ENCODE data around the gene KCNJ6.
"Not testable (repeated sequence)": the region's sequence is repeated elsewhere in the genome, so short reads cannot be mapped to it uniquely, and the experiment has no call there.

The KCNJ6 gene

DNA sequence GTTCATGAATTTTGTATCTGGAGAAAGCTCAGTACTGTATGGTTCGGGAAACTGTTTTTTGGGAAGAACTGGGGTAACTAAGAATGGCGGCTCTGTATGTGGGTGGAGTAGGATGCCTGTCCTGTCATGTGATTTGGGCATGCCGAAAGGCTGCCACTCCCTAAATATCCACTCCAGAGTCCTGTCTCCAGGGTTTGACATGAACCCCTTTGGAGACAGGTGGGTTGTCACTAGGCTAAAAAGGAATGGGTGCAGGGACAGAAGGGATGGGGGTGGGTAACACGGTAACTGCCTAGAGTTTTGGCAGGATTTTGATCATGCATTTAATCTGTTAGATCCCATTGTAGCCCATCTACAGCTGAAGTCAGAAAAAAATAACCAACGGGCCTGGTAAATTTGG, 150.1 kb downstream of the KCNJ6 start:
- no peak for DNase-seq

- DNase-seq, result no peak
These were observed 150.9 kb downstream of the KCNJ6 start for GRCh38 chr21:37765221-37765900.

DNA sequence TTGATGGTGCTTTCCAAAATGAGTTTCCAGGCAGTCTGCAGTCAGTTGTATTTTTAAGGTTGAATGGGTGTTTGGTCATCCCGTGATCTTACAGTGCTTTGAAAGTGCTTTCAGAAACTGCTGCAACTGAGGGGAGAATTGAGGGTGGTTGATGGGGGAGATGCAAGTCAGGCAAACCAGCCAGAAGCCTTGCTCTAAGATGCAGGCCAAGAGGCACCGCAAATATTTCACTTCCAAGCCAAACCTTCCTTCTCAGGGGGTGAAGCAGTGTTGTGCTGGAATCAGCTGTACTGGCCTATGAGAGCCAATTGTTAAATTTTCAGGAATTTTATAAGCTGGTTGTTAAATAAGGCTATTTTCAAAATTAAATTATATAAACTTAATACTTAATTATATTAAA, 151.6 kb downstream of the KCNJ6 start:
- DNase-seq, result no peak

DNA sequence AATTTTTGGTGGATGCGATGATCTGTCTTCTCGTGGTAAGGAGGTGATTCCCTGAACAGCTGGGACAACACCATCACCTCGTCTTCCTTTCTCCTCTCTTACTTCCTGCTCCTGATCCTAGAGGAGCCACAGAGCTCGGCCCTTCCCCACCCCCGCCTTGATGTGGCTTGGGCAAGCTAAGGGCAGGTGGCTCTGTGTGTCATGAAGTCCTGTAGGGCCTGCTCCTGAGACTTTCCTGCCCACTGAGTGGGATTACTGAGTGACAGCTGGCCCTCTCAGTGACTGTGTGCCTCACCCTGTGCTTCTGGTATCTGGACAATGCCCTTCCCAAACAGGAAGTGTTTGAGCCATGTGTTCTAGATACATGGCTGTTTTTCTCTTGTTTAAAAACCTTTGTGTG, 153.0 kb downstream of the KCNJ6 start:
- DNase-seq, result no peak

DNA sequence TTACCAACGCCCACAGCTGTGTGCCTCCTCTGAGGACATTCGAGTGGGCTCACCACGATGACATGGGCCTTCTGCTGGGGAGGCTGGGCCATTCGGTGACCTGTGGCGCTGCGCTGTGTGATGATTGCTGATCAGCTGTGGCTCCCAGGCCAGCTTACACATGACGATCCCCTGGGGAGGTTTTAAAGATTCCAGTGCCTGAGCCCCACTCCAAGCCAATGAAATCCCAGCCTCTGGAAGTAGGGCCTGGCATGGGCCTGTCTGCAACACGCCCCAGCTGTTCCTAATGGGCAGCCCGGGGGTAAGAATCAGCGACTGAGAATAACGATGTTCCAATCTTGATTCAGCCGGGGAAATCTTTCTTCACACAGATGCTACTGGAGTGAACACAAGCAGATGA, 153.7 kb downstream of the KCNJ6 start:
- no peak for DNase-seq

DNA sequence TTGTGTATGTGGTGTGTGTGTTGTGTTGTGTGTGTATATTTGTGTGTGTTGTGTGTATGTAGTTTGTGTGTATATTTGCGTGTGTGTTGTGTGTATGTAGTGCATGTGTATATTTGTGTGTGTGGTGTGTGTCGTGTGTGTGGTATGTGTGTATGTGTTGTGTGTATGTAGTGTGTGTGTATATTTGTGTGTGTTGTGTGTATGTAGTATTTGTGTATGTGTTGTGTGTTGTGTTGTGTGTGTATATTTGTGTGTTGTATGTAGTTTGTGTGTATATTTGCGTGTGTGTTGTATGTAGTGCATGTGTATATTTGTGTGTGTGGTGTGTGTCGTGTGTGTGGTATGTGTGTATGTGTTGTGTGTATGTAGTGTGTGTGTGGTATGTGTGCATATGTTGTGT, 154.9 kb downstream of the KCNJ6 start:
- not testable (repeated sequence) for DNase-seq

DNA sequence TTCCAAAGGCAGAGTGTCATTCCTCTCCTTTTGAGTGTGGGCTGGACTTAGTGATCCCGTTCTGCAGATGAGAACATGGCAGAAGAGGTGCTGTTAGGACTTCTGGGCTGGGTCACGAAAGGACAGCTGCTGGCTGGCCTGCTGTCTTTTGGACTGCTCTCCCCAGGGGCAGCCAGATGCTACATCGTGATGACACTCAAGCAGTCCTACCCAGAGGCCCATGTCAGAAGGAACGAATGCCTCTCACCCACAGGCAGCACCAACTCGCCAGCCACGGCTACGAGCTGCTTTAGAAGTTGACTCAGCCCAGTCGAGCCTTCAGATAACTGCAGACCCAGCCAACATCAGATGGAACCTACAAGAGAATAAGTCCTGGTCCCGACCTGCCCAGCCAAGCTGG, 156.5 kb downstream of the KCNJ6 start:
- no peak for DNase-seq

GRCh38 chr21:37758982-37759381, 157.3 kb downstream of the KCNJ6 start:
- DNase-seq, result no peak

- DNase-seq, result no peak
These were observed 158.5 kb downstream of the KCNJ6 start for GRCh38 chr21:37757606-37758376.

DNA sequence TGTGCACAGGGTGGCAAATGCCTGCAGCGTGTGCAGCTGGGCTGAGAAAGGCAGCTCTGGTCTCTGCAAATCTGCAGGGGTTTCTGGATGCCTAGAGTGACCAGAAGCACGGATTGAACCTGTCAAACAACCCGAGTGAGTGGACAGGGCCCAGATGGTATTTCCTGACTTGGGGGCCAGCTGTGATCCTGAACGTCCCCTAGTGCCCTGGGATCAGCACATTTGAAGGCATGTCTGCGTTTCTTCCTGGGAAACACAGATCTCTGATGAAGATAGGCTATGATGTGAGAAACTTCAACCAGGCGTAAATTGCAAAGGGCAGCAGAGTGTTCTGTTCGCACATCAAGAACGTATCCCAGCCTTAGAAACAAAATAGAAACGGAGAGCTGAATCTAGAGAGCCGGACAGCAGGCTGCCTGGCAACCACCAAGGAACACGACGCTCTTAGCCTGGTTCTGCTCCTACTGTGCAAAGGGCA, 163.1 kb downstream of the KCNJ6 start:
- DNase-seq, result no peak

GRCh38 chr21:37751268-37751975, 164.8 kb downstream of the KCNJ6 start:
- DNase-seq, result no peak

- no peak for DNase-seq
These were observed 167.1 kb downstream of the KCNJ6 start for GRCh38 chr21:37749132-37749531.

- no peak for DNase-seq
These were observed 167.9 kb downstream of the KCNJ6 start for GRCh38 chr21:37748351-37748750.

DNA sequence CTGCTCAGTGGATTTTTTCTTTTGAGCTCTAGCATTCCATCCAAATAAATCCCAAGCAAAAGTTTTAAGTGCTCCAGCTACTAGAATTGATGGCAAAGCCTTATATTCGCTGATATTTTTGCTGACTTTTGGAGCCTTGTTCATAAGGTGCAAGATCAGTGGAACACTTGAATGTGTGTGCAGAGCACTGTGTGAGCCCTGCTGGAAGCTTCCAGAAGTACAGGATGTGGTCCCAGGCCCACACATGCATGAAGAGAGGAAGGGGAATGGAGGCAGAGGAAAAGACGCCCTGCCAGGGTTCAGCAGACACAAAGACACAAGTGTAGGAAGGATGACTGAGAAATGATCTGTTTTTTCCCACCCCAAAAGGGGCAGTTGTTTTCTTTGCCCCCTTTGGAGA, 169.4 kb downstream of the KCNJ6 start:
- no peak for DNase-seq

DNA sequence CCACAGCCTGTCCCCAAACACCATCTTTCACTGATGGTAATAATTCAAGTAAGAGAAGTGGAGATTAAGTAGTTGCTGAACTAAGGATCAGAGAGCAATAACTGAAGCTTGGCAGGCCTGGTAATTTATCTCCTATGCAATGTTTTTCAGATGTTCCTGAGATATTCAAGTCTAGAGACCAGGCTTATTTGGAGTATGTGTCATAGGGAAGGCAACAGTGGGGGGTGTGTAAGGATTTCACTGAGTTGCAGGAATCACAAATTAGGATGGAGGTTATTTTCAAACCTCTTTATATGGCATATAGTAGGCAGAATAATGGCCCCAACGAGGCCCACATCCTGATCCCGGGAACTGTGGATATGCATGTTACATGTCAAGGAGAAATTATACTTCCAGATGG, 171.7 kb downstream of the KCNJ6 start:
- no peak for DNase-seq

GRCh38 chr21:37742532-37742931, 173.7 kb downstream of the KCNJ6 start:
- no peak for DNase-seq

DNA sequence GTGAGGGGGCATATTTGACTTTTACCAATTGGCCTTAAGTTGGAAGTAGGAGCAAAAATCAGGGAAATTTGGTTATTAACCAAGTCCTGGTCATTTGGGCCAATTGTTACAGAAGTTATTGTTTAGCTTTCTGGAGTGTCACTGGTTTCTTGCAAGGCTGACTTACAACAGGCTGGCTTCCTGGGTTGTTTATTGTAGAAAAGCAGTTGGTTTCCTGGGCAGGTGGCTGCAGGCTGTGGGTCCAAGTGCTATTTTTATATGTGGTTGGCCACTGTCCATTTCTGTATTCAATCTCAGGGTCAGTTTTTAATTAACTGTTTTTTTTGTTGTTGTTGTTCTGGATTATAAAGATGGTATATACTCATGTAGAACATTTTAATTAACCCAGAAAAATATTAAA, 174.1 kb downstream of the KCNJ6 start:
- DNase-seq, result no peak

- no peak for DNase-seq
These were observed 178.3 kb downstream of the KCNJ6 start for GRCh38 chr21:37737996-37738395.

GRCh38 chr21:37737507-37737906, 178.8 kb downstream of the KCNJ6 start:
- no peak for DNase-seq

- no peak for DNase-seq
These were observed 181.4 kb downstream of the KCNJ6 start for GRCh38 chr21:37734846-37735245.

DNA sequence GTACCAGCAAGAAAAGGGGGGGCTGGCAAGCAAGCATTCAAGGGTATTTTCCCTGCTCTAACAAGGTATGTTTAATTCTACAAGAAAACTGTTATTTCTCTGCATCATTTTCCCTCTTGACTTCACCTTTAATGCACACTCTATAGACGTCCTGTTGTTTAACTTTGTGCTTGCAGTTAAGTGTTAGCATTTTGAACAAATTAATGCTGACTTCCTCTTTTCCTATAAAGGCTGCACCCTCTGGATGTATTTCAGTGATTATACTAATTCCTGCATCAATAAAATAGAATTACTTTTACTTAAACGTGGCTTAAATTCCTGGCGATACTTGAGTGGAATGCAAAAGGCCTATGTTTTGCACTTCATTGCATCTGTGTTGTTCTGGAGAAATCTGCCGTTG, 183.3 kb downstream of the KCNJ6 start:
- no peak for DNase-seq

- no peak for DNase-seq
These were observed 192.1 kb downstream of the KCNJ6 start for GRCh38 chr21:37724201-37724600.

GRCh38 chr21:37717534-37717933, 198.7 kb downstream of the KCNJ6 start:
- DNase-seq, result no peak

- not testable (repeated sequence) for DNase-seq
These were observed 203.7 kb downstream of the KCNJ6 start for GRCh38 chr21:37712569-37712934.

All from activated CD8-positive, alpha-beta memory T cell treated with anti-CD3 and anti-CD28 coated beads, Interleukin-2, amount 50 U/mL, for 4 hours (primary cell).